IMR-90 (cell line): ENCODE results near the gene TMOD2. TPM values are rescaled to one million over a fixed set of nuclear protein-coding genes. Genes with fewer than 3 reads are reported as not detected.

Source experiments
- ATAC-seq: fragments of 200-7000 bp; cut with Tn5 transposase; 2 replicates; pipeline ENCODE4 v1.9.1; 2020; ENCODE audit warnings: low read depth, mild to moderate bottlenecking, moderate library complexity
- BruUV-seq: library from RNA; stranded (reverse); fragments of 400-500 nt; replicated peaks from 2 replicates; lab custom pipeline; 2021; lab: Mats Ljungman, UMichigan
- CTCF ChIA-PET: fragments of 300-600 bp; formaldehyde crosslinking; extraction: SDS; loops from one replicate; lab custom pipeline; 2021; ENCODE audit warnings: antibody characterized with exemption; lab: Yijun Ruan, JAX
- POLR2A ChIA-PET: fragments of 300-600 bp; sonication (Branson Sonifier 250); formaldehyde crosslinking; loops from one replicate; lab custom pipeline; 2022; ENCODE audit warnings: antibody characterized with exemption; ENCODE audit not compliant: unreplicated experiment; lab: Charles Lee
- DNase-seq: peaks from one replicate; pipeline ENCODE4 v3.0.0; 2013
- H2AFZ ChIP-seq: replicated peaks from 2 replicates; pipeline ENCODE3; 2013; ENCODE audit warnings: low read length, mild to moderate bottlenecking; ENCODE audit not compliant: poor library complexity
- H2AK5ac ChIP-seq: 2 replicates; pipeline ENCODE4 v1.6.1; 2013; ENCODE audit warnings: low read depth, low read length, inconsistent platforms
- H2AK9ac ChIP-seq: replicated peaks from 2 replicates; pipeline ENCODE3; 2013; ENCODE audit warnings: mild to moderate bottlenecking, low read depth, low read length, moderate library complexity; ENCODE audit not compliant: poor library complexity
- H2BK120ac ChIP-seq: 2 replicates; pipeline ENCODE4 v1.6.1; 2013; ENCODE audit warnings: low read depth, low read length, inconsistent platforms
- H2BK15ac ChIP-seq: 3 replicates; pipeline ENCODE4 v1.6.1; 2013; ENCODE audit warnings: low read depth, low read length, inconsistent platforms
- H2BK20ac ChIP-seq: 2 replicates; pipeline ENCODE4 v1.6.1; 2013; ENCODE audit warnings: low read depth, mild to moderate bottlenecking, inconsistent platforms, low read length, moderate library complexity
- H2BK5ac ChIP-seq: 2 replicates; pipeline ENCODE4 v1.6.1; 2013; ENCODE audit warnings: mild to moderate bottlenecking, low read depth, low read length, inconsistent platforms; ENCODE audit not compliant: poor library complexity, severe bottlenecking
- H3K14ac ChIP-seq: replicated peaks from 2 replicates; pipeline ENCODE4 v1.6.1; 2013; ENCODE audit warnings: low read depth, low read length, inconsistent platforms
- H3K18ac ChIP-seq: 2 replicates; pipeline ENCODE4 v1.6.1; 2013; ENCODE audit warnings: low read depth, low read length, control low read depth
- H3K23ac ChIP-seq: 2 replicates; pipeline ENCODE4 v1.6.1; 2013; ENCODE audit warnings: low read depth, low read length, inconsistent platforms
- H3K27ac ChIP-seq: 2 replicates; pipeline ENCODE4 v1.5.1; 2013; ENCODE audit warnings: mild to moderate bottlenecking, control low read depth, low read length; ENCODE audit not compliant: insufficient read depth
- H3K27me3 ChIP-seq: 2 replicates; pipeline ENCODE4 v1.6.1; 2013; ENCODE audit warnings: low read length; ENCODE audit not compliant: control insufficient read depth, insufficient read depth
- H3K36me3 ChIP-seq: 2 replicates; pipeline ENCODE4 v1.6.1; 2013; ENCODE audit warnings: low read length, mixed read lengths; ENCODE audit not compliant: control insufficient read depth, insufficient read depth
- H3K4ac ChIP-seq: 2 replicates; pipeline ENCODE4 v1.6.1; 2013; ENCODE audit warnings: low read depth, low read length, inconsistent platforms
- H3K4me1 ChIP-seq: 2 replicates; pipeline ENCODE4 v1.6.1; 2013; ENCODE audit warnings: low read length, mixed read lengths; ENCODE audit not compliant: control insufficient read depth, insufficient read depth
- H3K4me2 ChIP-seq: 2 replicates; pipeline ENCODE4 v1.6.1; 2013; ENCODE audit warnings: low read depth, mild to moderate bottlenecking, control low read depth, low read length, moderate library complexity
- H3K4me3 ChIP-seq: 2 replicates; pipeline ENCODE4 v1.5.1; 2013; ENCODE audit warnings: low read depth, mild to moderate bottlenecking, control low read depth, low read length, moderate library complexity; ENCODE audit not compliant: insufficient read depth
- H3K56ac ChIP-seq: 2 replicates; pipeline ENCODE4 v1.6.1; 2013; ENCODE audit warnings: low read length, inconsistent platforms; ENCODE audit not compliant: insufficient read depth; ENCODE audit errors: extremely low read depth
- H3K79me1 ChIP-seq, 2 experiments: 2 replicates each; pipeline ENCODE4 v1.6.1; 2013; ENCODE audit warnings: low read length in 2 of 2, inconsistent platforms in 1 of 2, low read depth in 1 of 2
- H3K9ac ChIP-seq: 2 replicates; pipeline ENCODE4 v1.6.1; 2013; ENCODE audit warnings: low read depth, low read length, control low read depth
- H3K9me1 ChIP-seq: 2 replicates; pipeline ENCODE4 v1.6.1; 2013; ENCODE audit warnings: low read length, inconsistent platforms; ENCODE audit not compliant: insufficient read depth
- H3K9me3 ChIP-seq: 2 replicates; pipeline ENCODE4 v1.6.1; 2013; ENCODE audit warnings: low read length; ENCODE audit not compliant: control insufficient read depth, insufficient read depth
- H4K20me1 ChIP-seq: 2 replicates; pipeline ENCODE4 v1.6.1; 2013; ENCODE audit warnings: low read length, inconsistent platforms; ENCODE audit not compliant: insufficient read depth
- H4K5ac ChIP-seq: 2 replicates; pipeline ENCODE4 v1.6.1; 2013; ENCODE audit warnings: mild to moderate bottlenecking, low read depth, low read length, control low read depth
- H4K8ac ChIP-seq, 2 experiments: 2 replicates each; pipeline ENCODE4 v1.6.1; 2013; ENCODE audit warnings: low read depth in 2 of 2, low read length in 2 of 2, control low read depth in 1 of 2, inconsistent platforms in 1 of 2
- H4K91ac ChIP-seq: 2 replicates; pipeline ENCODE4 v1.6.1; 2013; ENCODE audit warnings: low read depth, low read length, inconsistent platforms; ENCODE audit not compliant: insufficient read depth
- BHLHE40 ChIP-seq: fragments of 150-350 bp; IDR thresholded peaks from 2 replicates; pipeline ENCODE4 v1.6.1; 2016; ENCODE audit warnings: mild to moderate bottlenecking, low read depth, low read length
- CEBPB ChIP-seq: IDR thresholded peaks from 2 replicates; pipeline ENCODE4 v1.6.1; 2012; ENCODE audit warnings: low read depth, low read length, improper control_type of control experiment
- CHD1 ChIP-seq: IDR thresholded peaks from 2 replicates; pipeline ENCODE4 v1.6.1; 2012; ENCODE audit warnings: low read depth, low read length, improper control_type of control experiment
- FOS ChIP-seq: fragments of 150-350 bp; IDR thresholded peaks from 2 replicates; pipeline ENCODE4 v1.6.1; 2016; ENCODE audit warnings: low read depth, low read length
- MAFK ChIP-seq: IDR thresholded peaks from 2 replicates; pipeline ENCODE4 v1.6.1; 2012; ENCODE audit warnings: low read depth, low read length, improper control_type of control experiment
- MAZ ChIP-seq: IDR thresholded peaks from 2 replicates; pipeline ENCODE4 v1.6.1; 2012; ENCODE audit warnings: low read depth, mild to moderate bottlenecking, low read length, improper control_type of control experiment, moderate library complexity, borderline replicate concordance
- MXI1 ChIP-seq: IDR thresholded peaks from 2 replicates; pipeline ENCODE4 v1.6.1; 2012; ENCODE audit warnings: low read depth, mild to moderate bottlenecking, low read length, moderate library complexity, borderline replicate concordance
- NFE2L2 ChIP-seq: fragments of 150-350 bp; IDR thresholded peaks from 2 replicates; pipeline ENCODE4 v1.6.1; 2016; ENCODE audit warnings: low read depth, mild to moderate bottlenecking, low read length
- RAD21 ChIP-seq: IDR thresholded peaks from 2 replicates; pipeline ENCODE4 v1.6.1; 2012; ENCODE audit warnings: low read length, improper control_type of control experiment
- RFX5 ChIP-seq: IDR thresholded peaks from 2 replicates; pipeline ENCODE4 v1.8.0; 2012; ENCODE audit warnings: low read depth, mild to moderate bottlenecking, low read length, moderate library complexity
- whole genome bisulfite sequencing, 2 experiments: methylation state at CpG; one replicate each; pipeline versions ENCODE4 v1.1.5 to v1.1.7; 2013; ENCODE audit warnings: missing lambda C conversion rate in 2 of 2; ENCODE audit not compliant: insufficient read length in 1 of 2; ENCODE audit errors: extremely low coverage in 2 of 2; 5-methylcytosine and 5-hydroxymethylcytosine counted together
- dilution Hi-C: fragments of 300-500 bp; cut with HindIII; formaldehyde crosslinking; loops from one replicate; pipeline ENCODE4 v1.14.3; 2018; ENCODE audit warnings: low sequenced_read_pairs; ENCODE audit not compliant: unreplicated experiment
- in situ Hi-C: fragments of 300-500 bp; cut with MboI; formaldehyde crosslinking; loops from 3 replicates; pipeline ENCODE4 v1.14.3; 2019; ENCODE audit warnings: low sequenced_read_pairs, inconsistent platforms, mixed read lengths
- intact Hi-C: fragments of 100-400 bp; cut with micrococcal nuclease; formaldehyde crosslinking; loops from 2 replicates; pipeline ENCODE4 v1.10.0; 2022
- polyA plus RNA-seq, 3 experiments: library from polyadenylated mRNA; depleted of rRNA; stranded (reverse); fragments of >200 nt; gene quantifications; 2 replicates each; pipeline ENCODE4 v1.2.3, GENCODE V29; 2012; ENCODE audit warnings: low replicate concordance in 1 of 3
- total RNA-seq: library from RNA; depleted of rRNA; stranded (reverse); fragments of >200 nt; gene quantifications from 2 replicates; pipeline ENCODE4 v1.2.3, GENCODE V29; 2012
- TF ChIP-seq, protein P1 (sequence below): fragments of 150-350 bp; IDR thresholded peaks from 2 replicates; pipeline ENCODE4 v1.6.1; 2016; ENCODE audit warnings: low read depth, mild to moderate bottlenecking, low read length, moderate library complexity, borderline replicate concordance
- TF ChIP-seq, protein P2 (sequence below): conservative IDR thresholded peaks from 2 replicates; pipeline ENCODE4 v1.5.1; 2012; ENCODE audit warnings: mild to moderate bottlenecking, low read depth, low read length, improper control_type of control experiment

The TMOD2 gene
- total and polyA plus RNA-seq, 2 of the 4 experiments (the other 2 are of a cell fraction): 2.8 to 5.4 TPM

GRCh38 chr15:51838270-51838669 is 86.9 kb downstream of the TMOD2 start:
- Histone ChIP-seq H3K56ac (no peak overlapping the region), H3K27me3 (no peaks in the 10 kb centered on the region), H2AK9ac (no peak overlapping the region), H3K9me3 (no peaks in the 10 kb centered on the region), H2AFZ (no peak overlapping the region), H3K23ac (no peak overlapping the region), H3K18ac (no peak overlapping the region), H2BK15ac (no peak overlapping the region), H4K20me1 (peaks cover 85% of the 10 kb centered on the region), H3K4me3 (no peak overlapping the region), H2AK5ac (no peak overlapping the region), H3K4me2 (no peak overlapping the region), H3K9me1 (peaks cover 22% of the 10 kb centered on the region), H3K36me3 (no peaks in the 10 kb centered on the region), H4K8ac (no peak overlapping the region), H4K91ac (no peak overlapping the region), H3K4me1 (peaks cover 19% of the 10 kb centered on the region), H2BK20ac (no peak overlapping the region), H4K5ac (no peak overlapping the region), H3K79me1 (peaks cover 11 to 75% of the 10 kb centered on the region in 2 experiments; a peak in 3 of 4 replicates), H3K14ac (no peak overlapping the region), H3K27ac (no peak overlapping the region), H2BK5ac (no peak overlapping the region), H2BK120ac (no peak overlapping the region), H3K4ac (no peak overlapping the region), H3K9ac (no peak overlapping the region)
- BruUV-seq: no TSS peak
- no peak for TF ChIP-seq CHD1
- TF ChIP-seq, protein P1, sequence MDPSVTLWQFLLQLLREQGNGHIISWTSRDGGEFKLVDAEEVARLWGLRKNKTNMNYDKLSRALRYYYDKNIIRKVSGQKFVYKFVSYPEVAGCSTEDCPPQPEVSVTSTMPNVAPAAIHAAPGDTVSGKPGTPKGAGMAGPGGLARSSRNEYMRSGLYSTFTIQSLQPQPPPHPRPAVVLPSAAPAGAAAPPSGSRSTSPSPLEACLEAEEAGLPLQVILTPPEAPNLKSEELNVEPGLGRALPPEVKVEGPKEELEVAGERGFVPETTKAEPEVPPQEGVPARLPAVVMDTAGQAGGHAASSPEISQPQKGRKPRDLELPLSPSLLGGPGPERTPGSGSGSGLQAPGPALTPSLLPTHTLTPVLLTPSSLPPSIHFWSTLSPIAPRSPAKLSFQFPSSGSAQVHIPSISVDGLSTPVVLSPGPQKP: no peak
- no peak for TF ChIP-seq RFX5
- TF ChIP-seq MAFK: no peak
- TF ChIP-seq, protein P2, sequence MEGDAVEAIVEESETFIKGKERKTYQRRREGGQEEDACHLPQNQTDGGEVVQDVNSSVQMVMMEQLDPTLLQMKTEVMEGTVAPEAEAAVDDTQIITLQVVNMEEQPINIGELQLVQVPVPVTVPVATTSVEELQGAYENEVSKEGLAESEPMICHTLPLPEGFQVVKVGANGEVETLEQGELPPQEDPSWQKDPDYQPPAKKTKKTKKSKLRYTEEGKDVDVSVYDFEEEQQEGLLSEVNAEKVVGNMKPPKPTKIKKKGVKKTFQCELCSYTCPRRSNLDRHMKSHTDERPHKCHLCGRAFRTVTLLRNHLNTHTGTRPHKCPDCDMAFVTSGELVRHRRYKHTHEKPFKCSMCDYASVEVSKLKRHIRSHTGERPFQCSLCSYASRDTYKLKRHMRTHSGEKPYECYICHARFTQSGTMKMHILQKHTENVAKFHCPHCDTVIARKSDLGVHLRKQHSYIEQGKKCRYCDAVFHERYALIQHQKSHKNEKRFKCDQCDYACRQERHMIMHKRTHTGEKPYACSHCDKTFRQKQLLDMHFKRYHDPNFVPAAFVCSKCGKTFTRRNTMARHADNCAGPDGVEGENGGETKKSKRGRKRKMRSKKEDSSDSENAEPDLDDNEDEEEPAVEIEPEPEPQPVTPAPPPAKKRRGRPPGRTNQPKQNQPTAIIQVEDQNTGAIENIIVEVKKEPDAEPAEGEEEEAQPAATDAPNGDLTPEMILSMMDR: no peak
- no peak for TF ChIP-seq RAD21
- no peak for TF ChIP-seq CEBPB
- TF ChIP-seq BHLHE40: no peak
- TF ChIP-seq MXI1: no peak
- no peak for TF ChIP-seq MAZ
- TF ChIP-seq NFE2L2: no peak
- no peak for TF ChIP-seq FOS
- dilution Hi-C loops: no loop called here
- in situ Hi-C loops: no loop called here
- no peak for DNase-seq
- CTCF ChIA-PET: no interaction called here
- no CpG with 5 or more reads among the region's 2 CpGs for WGBS, 2 experiments
- intact Hi-C loops: no loop called here
- POLR2A ChIA-PET: no interaction called here
- no peak for ATAC-seq
